ENCODE data around the gene CCNL1.
"Not testable (repeated sequence)": the region's sequence is repeated elsewhere in the genome, so short reads cannot be mapped to it uniquely, and the experiment has no call there.

CCNL1 gene

DNA sequence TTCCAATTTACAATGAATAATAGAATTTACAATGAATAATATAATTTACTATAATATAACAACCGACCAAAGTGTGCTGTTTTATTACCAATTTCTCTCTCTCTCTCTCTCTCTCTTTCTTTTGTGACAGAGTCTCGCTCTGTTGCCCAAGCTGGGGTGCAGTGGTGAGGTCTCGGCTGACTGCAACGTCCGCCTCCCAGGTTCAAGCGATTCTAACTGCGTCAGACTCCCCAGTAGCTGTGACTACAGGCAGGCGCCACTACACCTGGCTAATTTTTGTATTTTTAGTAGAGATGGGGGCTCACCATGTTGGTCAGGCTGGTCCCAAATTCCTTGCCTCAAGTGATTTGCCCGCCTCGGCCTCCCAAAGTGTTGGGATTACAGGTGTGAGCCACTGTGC, 17.0 kb upstream of the CCNL1 start:
- TF ChIP-seq, protein P1, sequence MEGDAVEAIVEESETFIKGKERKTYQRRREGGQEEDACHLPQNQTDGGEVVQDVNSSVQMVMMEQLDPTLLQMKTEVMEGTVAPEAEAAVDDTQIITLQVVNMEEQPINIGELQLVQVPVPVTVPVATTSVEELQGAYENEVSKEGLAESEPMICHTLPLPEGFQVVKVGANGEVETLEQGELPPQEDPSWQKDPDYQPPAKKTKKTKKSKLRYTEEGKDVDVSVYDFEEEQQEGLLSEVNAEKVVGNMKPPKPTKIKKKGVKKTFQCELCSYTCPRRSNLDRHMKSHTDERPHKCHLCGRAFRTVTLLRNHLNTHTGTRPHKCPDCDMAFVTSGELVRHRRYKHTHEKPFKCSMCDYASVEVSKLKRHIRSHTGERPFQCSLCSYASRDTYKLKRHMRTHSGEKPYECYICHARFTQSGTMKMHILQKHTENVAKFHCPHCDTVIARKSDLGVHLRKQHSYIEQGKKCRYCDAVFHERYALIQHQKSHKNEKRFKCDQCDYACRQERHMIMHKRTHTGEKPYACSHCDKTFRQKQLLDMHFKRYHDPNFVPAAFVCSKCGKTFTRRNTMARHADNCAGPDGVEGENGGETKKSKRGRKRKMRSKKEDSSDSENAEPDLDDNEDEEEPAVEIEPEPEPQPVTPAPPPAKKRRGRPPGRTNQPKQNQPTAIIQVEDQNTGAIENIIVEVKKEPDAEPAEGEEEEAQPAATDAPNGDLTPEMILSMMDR (IDR thresholded peaks at IDR 0.05; ENCODE audit: control insufficient read depth, extremely low read depth, insufficient read depth): no peak
- no peak for DNase-seq (ENCODE audit: low read depth)
- no peak overlapping the region for H3K4me3 ChIP-seq (ENCODE audit: low read depth, low read length)

DNA sequence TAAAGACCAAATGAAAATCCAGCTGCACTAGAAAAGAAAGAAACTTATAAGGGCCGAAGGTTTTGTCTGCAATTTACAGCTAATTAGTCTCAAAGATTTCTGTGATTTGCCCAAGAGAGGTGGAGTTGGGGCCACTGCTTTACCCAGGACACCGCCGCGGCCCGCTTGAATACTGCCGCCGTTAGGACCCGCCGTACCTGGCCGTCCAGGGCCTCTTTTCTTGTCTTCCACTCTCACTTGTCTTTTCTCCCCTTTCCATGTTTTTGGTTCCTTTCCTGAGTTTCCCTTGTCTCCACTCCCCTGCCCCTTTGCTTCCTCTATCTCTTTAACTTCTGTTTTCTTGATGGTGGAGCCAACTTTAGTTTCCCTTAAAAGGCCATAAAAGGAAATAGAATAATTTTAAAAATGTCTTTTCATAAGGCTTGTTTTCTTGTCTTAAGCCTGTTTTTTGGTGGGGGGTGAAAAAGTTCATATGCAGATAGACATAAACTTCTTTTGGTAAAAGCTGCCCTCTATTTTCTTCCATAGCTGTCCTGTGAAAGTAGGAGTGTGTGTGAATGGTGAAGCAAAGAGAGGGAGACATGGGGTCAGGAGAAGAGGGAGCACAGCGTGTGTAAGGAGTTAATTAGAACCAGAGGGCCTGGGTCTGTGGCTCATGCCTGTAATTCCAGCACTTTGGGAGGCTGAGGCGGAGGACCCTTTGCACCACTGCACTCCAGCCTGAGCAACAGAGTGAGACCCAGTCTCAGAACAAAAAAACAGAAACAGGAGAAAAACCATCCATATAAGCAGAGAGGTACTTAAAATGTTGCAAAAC, 16.0 kb upstream of the CCNL1 start:
- TF ChIP-seq, protein P1 (IDR thresholded peaks at IDR 0.05; ENCODE audit: control insufficient read depth, extremely low read depth, insufficient read depth): no peak
- DNase-seq (ENCODE audit: low read depth): no peak
- peak overlapping the region; percentile 74 for H3K4me3 ChIP-seq (ENCODE audit: low read depth, low read length)

DNA sequence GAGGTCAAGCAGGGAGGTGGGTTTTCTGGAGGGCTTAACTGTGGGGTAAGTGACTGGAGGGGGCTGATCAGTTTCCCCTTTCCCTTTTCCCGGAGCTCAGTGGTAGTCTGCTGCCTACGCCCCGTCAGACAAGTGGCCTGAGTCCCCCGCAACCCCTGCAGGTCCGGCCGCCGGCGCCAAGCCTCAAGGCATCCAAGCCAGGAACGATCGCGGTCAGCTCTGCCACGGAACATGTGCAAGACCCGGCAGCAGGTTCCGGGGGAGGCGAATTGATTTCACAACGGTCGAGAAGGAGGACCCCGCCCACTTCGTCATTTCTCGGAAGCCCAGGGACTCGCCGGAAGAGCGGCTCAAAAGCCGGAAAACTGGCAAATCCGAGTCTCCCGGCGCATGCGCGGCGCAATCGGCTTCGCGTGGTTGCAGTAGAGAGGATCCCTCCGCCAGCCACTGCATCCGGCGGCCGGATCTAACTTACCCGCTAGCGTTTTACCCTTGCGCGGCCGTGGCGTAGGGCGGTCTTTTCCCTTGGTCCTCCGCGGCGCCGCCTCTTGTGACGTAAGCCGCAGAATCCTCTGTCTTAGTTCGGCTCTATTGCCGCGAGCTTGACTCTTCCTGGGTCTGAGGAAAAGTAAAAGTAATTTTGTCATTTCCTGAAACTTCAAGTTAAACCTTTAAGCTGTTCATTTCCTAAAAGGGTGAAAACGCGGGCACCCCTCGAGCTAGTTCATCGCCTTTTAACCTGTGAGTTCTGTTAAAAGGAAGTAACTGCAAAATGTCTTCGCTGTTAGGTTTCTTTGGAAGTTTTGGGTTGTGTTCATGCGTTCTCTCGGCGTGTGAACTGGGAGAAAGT, 14.9 kb upstream of the CCNL1 start:
- TF ChIP-seq, protein P1 (IDR thresholded peaks at IDR 0.05; ENCODE audit: control insufficient read depth, extremely low read depth, insufficient read depth): no peak
- DNase-seq (ENCODE audit: low read depth): peak; percentile 99
- H3K4me3 ChIP-seq (ENCODE audit: low read depth, low read length): peak overlapping the region; percentile 74

DNA sequence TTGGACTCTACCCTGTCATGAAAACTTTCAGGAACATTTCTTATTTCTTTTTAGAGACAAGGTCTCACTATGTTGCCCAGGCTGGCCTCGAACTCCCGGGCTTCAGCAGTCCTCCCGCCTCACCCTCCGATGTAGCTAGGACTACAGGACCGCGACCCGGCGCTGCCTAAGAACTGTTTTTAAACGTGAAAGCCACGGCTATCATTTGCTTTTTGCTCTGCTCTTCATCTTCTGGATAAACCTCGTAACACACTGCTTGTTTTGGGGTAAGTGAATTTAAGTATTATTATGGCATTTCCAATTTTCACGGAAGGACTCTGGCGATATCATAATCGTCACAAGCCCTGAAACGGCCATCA, 14.3 kb upstream of the CCNL1 start:
- peak overlapping the region; percentile 74 for H3K4me3 ChIP-seq (ENCODE audit: low read depth, low read length)
- TF ChIP-seq, protein P1 (IDR thresholded peaks at IDR 0.05; ENCODE audit: control insufficient read depth, extremely low read depth, insufficient read depth): no peak
- DNase-seq (ENCODE audit: low read depth): no peak

DNA sequence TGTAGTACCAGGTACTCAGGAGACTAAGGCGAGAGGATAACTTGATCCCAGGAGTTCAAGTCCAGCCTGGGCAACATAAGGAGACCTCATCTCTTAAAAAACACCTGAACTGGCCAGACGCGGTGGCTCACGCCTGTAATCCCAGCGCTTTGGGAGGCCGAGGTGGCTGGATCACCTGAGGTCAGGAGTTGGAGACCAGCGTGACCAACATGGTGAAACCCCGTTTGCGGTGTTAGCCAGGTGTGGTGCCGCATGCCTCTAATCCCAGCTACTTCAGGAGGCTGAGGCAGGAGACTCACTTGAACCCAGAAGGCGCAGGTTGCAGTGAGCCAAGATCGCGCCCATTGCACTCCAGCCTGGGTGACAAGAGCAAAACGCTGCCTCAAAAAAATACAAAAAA, 13.4 kb upstream of the CCNL1 start:
- H3K4me3 ChIP-seq (ENCODE audit: low read depth, low read length); DNase-seq (ENCODE audit: low read depth): not testable (repeated sequence)

DNA sequence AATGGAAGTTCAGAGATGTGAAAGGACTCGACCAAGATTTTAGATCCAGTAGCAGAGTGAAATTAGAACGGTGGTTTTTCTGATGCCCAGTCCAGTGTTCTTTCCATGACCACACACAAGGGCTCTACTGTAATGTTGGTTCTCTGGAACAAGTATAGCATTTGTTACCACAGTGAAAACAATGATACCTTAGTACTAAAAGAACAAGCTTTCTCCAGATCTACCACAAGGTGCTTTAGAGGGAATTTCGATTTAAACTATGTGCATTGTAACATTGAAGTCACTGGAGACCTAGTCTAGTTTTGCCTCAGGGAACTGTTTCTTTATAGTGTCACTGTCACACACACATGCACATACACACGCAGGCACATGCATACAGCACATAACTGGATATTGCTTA, 12.8 kb upstream of the CCNL1 start:
- no peak overlapping the region for H3K4me3 ChIP-seq (ENCODE audit: low read depth, low read length)
- DNase-seq (ENCODE audit: low read depth): no peak
- TF ChIP-seq, protein P1 (IDR thresholded peaks at IDR 0.05; ENCODE audit: control insufficient read depth, extremely low read depth, insufficient read depth): no peak

DNA sequence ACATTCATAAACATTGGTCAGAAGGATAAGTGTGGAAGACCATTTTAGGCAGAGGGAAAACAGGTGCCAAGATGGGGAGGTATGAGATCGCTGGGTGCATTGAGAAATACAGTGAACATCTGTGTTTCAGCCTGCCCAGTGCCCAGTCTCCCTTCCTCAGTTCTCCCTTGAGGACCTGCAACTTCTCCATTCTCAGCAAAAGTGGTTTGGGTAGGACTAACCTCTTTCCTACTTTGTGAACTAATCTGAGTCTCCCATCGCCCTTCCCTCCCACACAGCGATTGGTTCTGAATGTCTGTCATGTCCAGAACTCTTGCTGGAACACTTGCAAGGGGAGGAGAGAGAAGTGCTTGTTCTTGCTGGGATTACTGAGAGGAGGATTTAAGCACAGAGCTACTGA, 10.9 kb upstream of the CCNL1 start:
- DNase-seq (ENCODE audit: low read depth): no peak
- H3K4me3 ChIP-seq (ENCODE audit: low read depth, low read length): no peak overlapping the region
- TF ChIP-seq, protein P1 (IDR thresholded peaks at IDR 0.05; ENCODE audit: control insufficient read depth, extremely low read depth, insufficient read depth): no peak
